GM21576 (cell line): ENCODE data around the gene OR6K6.

Experiments used
- ATAC-seq: cut with Tn5 transposase; IDR thresholded peaks from one replicate; pipeline ENCODE4 v1.9.1; 2021; ENCODE audit warnings: mild to moderate bottlenecking, moderate library complexity; ENCODE audit not compliant: unreplicated experiment

The OR6K6 gene

GRCh38 chr1:158754420-158754819 is at the start of gene OR6K6:
OR6K6 (plus strand) TSS chr1:158754720; CDS start chr1:158754888, 168 bp downstream.
- ATAC-seq: no peak

GRCh38 chr1:158706096-158706495 is 48.4 kb upstream of the OR6K6 start:
- ATAC-seq: no peak

- no peak for ATAC-seq
Observed at GRCh38 chr1:158711098-158711497, 43.4 kb upstream of the OR6K6 start.

DNA sequence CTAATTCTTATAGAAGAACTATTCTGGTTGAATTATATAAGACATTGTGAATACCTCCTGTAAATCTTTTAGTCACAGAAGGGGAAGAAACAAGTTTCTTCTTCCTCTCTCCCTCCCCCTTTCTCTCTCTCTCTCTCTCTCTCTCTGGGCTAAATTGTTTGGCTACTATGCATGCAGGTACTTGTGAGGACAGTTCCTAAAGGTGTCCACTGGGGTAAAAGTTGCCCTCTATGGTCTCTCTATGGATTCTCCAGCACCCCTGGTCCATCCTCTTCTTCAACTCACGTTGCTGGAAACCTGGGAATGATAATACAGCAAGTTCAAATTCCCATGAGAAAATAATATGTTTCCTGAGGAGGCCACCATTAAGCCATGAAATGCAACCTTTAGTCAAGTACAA is 39.8 kb upstream of the OR6K6 start:
- no peak for ATAC-seq

GRCh38 chr1:158716335-158716734 is 38.2 kb upstream of the OR6K6 start:
- ATAC-seq: no peak

DNA sequence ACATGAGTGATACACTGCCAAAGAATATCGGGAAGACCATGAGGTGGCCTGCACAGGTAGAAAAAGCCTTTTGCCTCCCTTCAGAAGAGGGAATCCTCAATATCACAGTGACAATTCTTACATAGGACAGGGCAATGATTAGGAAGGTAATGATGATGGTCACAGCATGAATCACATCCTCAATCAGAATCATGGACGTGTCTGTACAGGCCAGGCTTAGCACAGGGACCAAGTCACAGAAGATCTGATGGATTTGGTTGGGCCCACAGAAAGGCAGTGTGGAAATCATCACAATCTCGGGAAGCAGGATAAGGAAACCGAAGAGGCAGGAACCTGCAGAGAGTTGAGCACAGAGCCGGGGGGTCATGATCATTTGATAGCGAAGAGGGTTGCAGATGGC is 37.2 kb upstream of the OR6K6 start:
- no peak for ATAC-seq

DNA sequence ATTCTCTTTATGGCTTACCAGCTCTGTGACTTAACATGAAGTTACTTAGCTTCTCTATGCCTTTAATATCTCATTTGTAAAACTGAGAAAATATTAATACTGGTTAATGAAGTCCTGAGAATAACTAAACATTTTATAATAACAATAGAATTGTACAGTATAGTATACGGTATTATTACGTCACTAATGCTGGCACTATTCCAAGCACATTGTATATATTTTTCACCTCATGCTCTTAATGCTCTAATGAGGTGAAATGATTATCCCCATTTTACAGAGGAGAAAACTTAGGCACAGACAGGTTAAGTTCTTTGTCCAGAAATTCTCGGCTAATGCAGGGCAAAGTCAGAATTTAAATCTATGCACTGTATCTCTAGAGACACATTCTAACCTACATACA is 34.9 kb upstream of the OR6K6 start:
- ATAC-seq: no peak

- ATAC-seq: no peak
Observed at GRCh38 chr1:158720620-158721019, 33.9 kb upstream of the OR6K6 start, which contains the start of gene OR6K3. OR6K3 (minus strand) TSS chr1:158720720; CDS start chr1:158718115, 2,605 bp downstream.

DNA sequence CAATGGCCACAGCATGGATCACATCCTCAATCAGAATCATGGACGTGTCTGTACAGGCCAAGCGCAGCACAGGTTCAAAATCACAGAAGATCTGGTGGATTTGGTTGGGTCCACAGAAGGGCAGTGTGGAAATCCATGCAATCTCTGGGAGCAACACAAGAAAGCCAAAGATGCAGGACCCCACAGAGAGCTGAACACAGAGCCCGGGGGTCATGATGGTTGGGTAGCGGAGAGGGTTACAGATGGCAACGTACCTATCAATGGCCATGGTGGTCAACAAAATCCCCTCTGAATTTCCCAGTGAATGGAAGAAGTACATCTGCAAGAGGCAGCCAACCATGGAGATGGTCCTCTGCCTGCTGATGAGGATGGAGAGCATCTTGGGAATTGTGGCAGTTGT is 30.1 kb upstream of the OR6K6 start:
- no peak for ATAC-seq

DNA sequence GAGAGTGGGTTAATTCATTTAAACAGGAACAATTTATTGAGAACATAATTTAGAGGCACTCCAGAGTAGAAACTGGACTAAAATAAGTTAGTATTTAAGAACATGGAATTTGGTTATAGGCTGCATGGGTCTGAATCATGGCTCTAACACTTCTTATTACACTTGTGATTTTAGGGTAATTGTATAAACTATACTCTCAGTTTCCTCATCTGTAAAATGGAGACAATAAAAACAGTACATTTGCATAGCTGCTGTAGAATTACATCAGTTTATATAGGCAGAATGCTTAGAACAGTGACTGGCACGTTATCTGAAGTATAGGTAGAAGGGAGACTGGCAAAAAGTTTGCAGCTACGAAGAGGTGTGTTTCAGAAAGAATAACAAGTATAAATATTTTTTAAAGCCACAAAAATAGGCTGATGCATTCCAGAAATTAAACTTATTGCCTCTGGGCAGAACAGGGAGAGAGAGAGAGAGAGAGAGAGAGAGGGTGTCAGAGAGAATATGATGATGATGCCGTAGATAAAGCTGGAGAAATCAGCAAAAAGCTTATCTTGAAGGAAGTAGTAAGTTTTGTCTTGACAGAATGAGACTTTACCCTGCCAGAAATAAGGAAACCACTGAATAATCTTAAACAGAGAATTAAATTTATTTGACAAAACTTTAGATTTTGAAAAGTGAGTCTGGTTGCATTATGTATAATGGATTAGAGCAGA is 25.9 kb upstream of the OR6K6 start:
- ATAC-seq: no peak

GRCh38 chr1:158730453-158730852 is 24.1 kb upstream of the OR6K6 start:
- no peak for ATAC-seq

GRCh38 chr1:158731707-158732106 is 22.8 kb upstream of the OR6K6 start:
- no peak for ATAC-seq

DNA sequence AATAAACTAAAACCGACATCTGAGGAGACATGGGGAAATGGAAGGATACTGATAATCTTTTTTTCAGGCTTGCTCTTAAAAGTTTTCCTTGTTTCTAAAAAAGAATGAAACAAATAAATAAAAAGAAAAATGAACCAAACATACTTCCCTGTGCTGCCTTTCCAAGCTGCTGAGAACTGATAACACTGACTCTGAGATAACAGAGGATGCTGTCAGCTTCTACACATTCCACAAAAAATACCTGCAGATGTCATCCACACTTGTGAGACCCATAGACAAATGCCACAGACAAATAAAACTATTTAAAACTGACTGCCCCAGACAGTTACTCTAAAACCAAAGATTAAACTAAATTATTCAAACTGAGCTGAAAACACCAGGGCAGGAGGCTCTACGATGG is 22.0 kb upstream of the OR6K6 start:
- no peak for ATAC-seq

DNA sequence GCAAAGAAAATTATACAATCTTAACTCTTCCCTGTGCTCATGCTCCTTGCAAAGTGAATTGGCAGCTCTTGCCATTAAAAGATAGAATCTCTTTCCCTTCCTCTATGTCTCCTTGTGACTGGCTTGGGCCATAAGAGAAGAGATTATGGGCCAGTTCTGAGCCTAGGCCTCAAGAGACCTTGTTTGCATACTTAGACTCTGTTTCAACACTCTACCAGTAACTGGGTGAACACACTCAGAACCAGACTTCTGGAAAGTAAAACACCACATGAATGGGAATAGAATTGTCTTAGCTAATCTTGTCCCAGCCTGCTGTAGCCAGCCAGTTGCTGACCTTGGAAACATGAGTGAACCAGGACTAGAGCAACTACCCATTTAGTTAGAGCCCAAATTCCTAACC is 18.7 kb upstream of the OR6K6 start:
- no peak for ATAC-seq

GRCh38 chr1:158752155-158752712 is 2.3 kb upstream of the OR6K6 start:
- ATAC-seq: no peak

GRCh38 chr1:158771950-158772866 is 17.7 kb downstream of the OR6K6 start, which contains the start of gene OR6N1:
OR6N1 (minus strand) TSS chr1:158772195; CDS start chr1:158766682, 5,513 bp downstream.
- ATAC-seq: no peak

- ATAC-seq: no peak
Observed at GRCh38 chr1:158781104-158781503, 26.6 kb downstream of the OR6K6 start, which contains the start of gene OR6N2. OR6N2 (minus strand) TSS chr1:158781204; CDS start chr1:158777635, 3,569 bp downstream.

GRCh38 chr1:158793604-158794003 is 39.1 kb downstream of the OR6K6 start:
- ATAC-seq: no peak

- no peak for ATAC-seq
Observed at GRCh38 chr1:158794247-158794646, 39.7 kb downstream of the OR6K6 start.

DNA sequence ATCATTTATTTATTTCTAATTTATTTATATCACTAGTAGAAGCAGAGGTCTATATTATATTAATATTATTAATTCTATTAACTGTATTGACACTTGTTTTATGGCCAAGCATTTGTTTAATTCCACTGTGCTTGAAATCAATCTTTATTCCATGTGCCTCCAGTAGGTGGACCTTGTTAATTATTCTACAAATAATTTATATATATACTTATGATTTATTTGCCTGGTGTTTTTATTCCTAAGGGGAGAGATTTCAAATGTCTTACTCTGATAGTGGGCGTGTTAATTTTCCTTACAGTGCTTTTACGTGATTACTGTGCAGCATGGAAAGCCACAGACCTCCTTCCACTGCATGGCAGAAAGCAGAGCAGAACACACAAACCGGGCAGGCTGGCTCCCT is 44.0 kb downstream of the OR6K6 start:
- ATAC-seq: no peak

DNA sequence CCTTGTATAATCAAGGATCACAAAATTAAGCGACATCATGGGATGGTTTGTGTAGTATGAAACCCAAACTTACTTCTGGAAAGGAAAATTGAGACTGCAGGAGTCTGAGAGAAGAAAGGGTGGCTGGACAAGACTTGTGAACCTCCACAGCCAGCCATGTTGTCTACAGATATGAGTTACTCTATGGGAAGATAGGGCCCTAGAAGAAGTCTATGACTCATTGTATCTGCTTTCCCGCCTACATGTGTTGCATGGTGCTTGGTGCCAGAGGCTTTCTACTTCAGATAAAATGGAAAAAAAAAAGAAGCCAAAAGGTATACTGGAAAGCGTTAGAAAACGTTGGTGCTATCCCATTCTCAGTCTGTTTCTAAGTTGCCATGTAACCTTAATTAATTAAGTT is 45.2 kb downstream of the OR6K6 start:
- ATAC-seq: no peak
